ENCODE data around the gene DFFB.

- TF ChIP-seq CTCF (IDR thresholded peaks at IDR 0.05) (no peak), POLR2A (IDR thresholded peaks at IDR 0.05) (no peak)
These were observed 64.5 kb downstream of the DFFB start for GRCh38 chr1:3921765-3922164.
